HG03039 (cell line): ENCODE measurements around the gene RAB5A.
"Not testable (repeated sequence)": the region's sequence is repeated elsewhere in the genome, so short reads cannot be mapped to it uniquely, and the experiment has no call there.

Source experiments
- ATAC-seq: cut with Tn5 transposase; IDR thresholded peaks from one replicate; pipeline ENCODE4 v1.9.1; 2021; ENCODE audit warnings: mild to moderate bottlenecking, moderate library complexity; ENCODE audit not compliant: unreplicated experiment

The RAB5A gene

GRCh38 chr3:20023623-20024405 is 76.9 kb downstream of the RAB5A start:
- no peak for ATAC-seq

- ATAC-seq = no peak
These were observed 80.2 kb downstream of the RAB5A start for GRCh38 chr3:20027136-20027535.

GRCh38 chr3:20028905-20029331 is 82.0 kb downstream of the RAB5A start:
- ATAC-seq = no peak

GRCh38 chr3:20031939-20032338 is 85.0 kb downstream of the RAB5A start:
- ATAC-seq = not testable (repeated sequence)
